Esophagus squamous epithelium (tissue), 5 donors: ENCODE results near the gene SMIM36. TPM values are rescaled to one million over a fixed set of nuclear protein-coding genes. Genes with fewer than 3 reads are reported as not detected.
"Not testable (repeated sequence)": the region's sequence is repeated elsewhere in the genome, so short reads cannot be mapped to it uniquely, and the experiment has no call there.

ENCODE experiments used
- DNase-seq: peaks from one replicate; lab custom pipeline; 2025; lab: John Stamatoyannopoulos, UW
- H3K27ac ChIP-seq, 4 donors: fragments of 200-600 bp; sonication (generic); one replicate each; pipeline ENCODE4 v1.5.1; 2016 to 2019; ENCODE audit warnings: mild to moderate bottlenecking in 1 of 4
- H3K27me3 ChIP-seq, 4 donors: fragments of 200-600 bp; sonication (generic); 1 replicate in 3 of 4; 2 replicates in 1 of 4; pipeline versions ENCODE4 v1.5.1 to v1.6.0; 2017 to 2021; ENCODE audit warnings: antibody characterized with exemption in 1 of 4
- H3K36me3 ChIP-seq, 3 donors: fragments of 200-600 bp; sonication (generic); one replicate each; pipeline ENCODE4 v1.5.1; 2016 to 2019
- H3K4me1 ChIP-seq, 3 donors: fragments of 200-600 bp; sonication (generic); one replicate each; pipeline ENCODE4 v1.5.1; 2017 to 2019
- H3K4me3 ChIP-seq, 4 donors: fragments of 200-600 bp; sonication (generic); 1 replicate in 3 of 4; 2 replicates in 1 of 4; pipeline ENCODE4 v1.5.1; 2016 to 2019; ENCODE audit warnings: mild to moderate bottlenecking in 2 of 4, moderate library complexity in 1 of 4
- H3K9me3 ChIP-seq, 3 donors: fragments of 200-600 bp; sonication (generic); one replicate each; pipeline ENCODE4 v1.5.1; 2016 to 2019
- CTCF ChIP-seq, 6 experiments: fragments of 450-650 bp in 4 of 6; fragments of 200-600 bp in 2 of 6; sonication (generic) in 2 of 6; IDR thresholded peaks; one replicate each; pipeline ENCODE4 v1.5.1; 2016 to 2019; ENCODE audit warnings: antibody characterized with exemption in 6 of 6, mild to moderate bottlenecking in 4 of 6, moderate library complexity in 4 of 6
- POLR2A ChIP-seq, 4 donors: fragments of 450-650 bp; IDR thresholded peaks; one replicate each; pipeline ENCODE4 v1.6.1; 2017; ENCODE audit warnings: antibody characterized with exemption in 4 of 4, mild to moderate bottlenecking in 4 of 4, moderate library complexity in 3 of 4
- WGBS, 2 donors: methylation state at CpG; one replicate each; pipeline ENCODE4 v1.1.5; 2018; 5-methylcytosine and 5-hydroxymethylcytosine counted together
- intact Hi-C: fragments of 100-400 bp; cut with DNase I; formaldehyde crosslinking; loops from one replicate; pipeline ENCODE4 v1.15.0; 2022
- total RNA-seq, 4 donors: library from RNA; depleted of rRNA; stranded (reverse); fragments of >200 nt; gene quantifications; one replicate each; pipeline ENCODE4 v1.1.0, GENCODE V29; 2016
- donor health status: DM: yes; HTN: yes; CAD: no.

Gene SMIM36
- total RNA-seq, 4 donors from 2014 or later = not detected

GRCh38 chr17:55430541-55431288 lies 80.5 kb downstream of the SMIM36 start:
- intact Hi-C loops = no loop called here
- no peak overlapping the region for H3K4me3 ChIP-seq
- no peaks in the 10 kb centered on the region for H3K9me3 ChIP-seq
- DNase-seq = no peak
- H3K27me3 ChIP-seq = no peaks in the 10 kb centered on the region
- 70 to 77% methylated on average over 4 of the region's 4 CpGs for WGBS, 2 donors
- no peaks in the 10 kb centered on the region for H3K36me3 ChIP-seq
- no peak for TF ChIP-seq CTCF (IDR thresholded peaks at IDR 0.05)
- TF ChIP-seq POLR2A (IDR thresholded peaks at IDR 0.05) = no peak
- H3K27ac ChIP-seq = no peak overlapping the region
- H3K4me1 ChIP-seq = peaks cover 6 to 19% (median 8%) of the 10 kb centered on the region in 3 donors

GRCh38 chr17:55427587-55427882 lies 83.7 kb downstream of the SMIM36 start:
- DNase-seq = no peak
- 89 to 93% methylated on average over 2 of the region's 2 CpGs for WGBS, 2 donors
- Histone ChIP-seq H3K36me3 (no peaks in the 10 kb centered on the region), H3K4me3 (no peak overlapping the region), H3K4me1 (peaks cover 0 to 2% (median 0%) of the 10 kb centered on the region in 3 donors), H3K27ac (peak overlapping the region in 3 of 4 donors; percentile 5 to 78 (median 67)), H3K9me3 (no peaks in the 10 kb centered on the region), H3K27me3 (no peaks in the 10 kb centered on the region)
- intact Hi-C loops = no loop called here
- TF ChIP-seq POLR2A (IDR thresholded peaks at IDR 0.05) (no peak), CTCF (IDR thresholded peaks at IDR 0.05) (no peak)

- Histone ChIP-seq H3K27ac (peak overlapping the region in 3 of 4 donors; percentile 5 to 78 (median 67)), H3K4me3 (no peak overlapping the region), H3K9me3 (no peaks in the 10 kb centered on the region), H3K4me1 (peaks cover 0 to 6% (median 4%) of the 10 kb centered on the region in 3 donors), H3K36me3 (no peaks in the 10 kb centered on the region), H3K27me3 (no peaks in the 10 kb centered on the region)
- WGBS, 2 donors = 29 to 45% methylated on average over 2 of the region's 2 CpGs
- intact Hi-C loops = no loop called here
- TF ChIP-seq POLR2A (IDR thresholded peaks at IDR 0.05) (no peak), CTCF (IDR thresholded peaks at IDR 0.05) (no peak)
- DNase-seq = no peak
Observed at GRCh38 chr17:55426851-55427586, 84.2 kb downstream of the SMIM36 start.

- 46 to 50% methylated on average over 4 of the region's 4 CpGs for WGBS, 2 donors
- intact Hi-C loops = no loop called here
- no peak for DNase-seq
- Histone ChIP-seq H3K36me3 (no peaks in the 10 kb centered on the region), H3K4me1 (peaks cover 0 to 21% (median 8%) of the 10 kb centered on the region in 3 donors), H3K27ac (no peak overlapping the region), H3K4me3 (no peak overlapping the region), H3K27me3 (no peaks in the 10 kb centered on the region), H3K9me3 (no peaks in the 10 kb centered on the region)
- TF ChIP-seq CTCF (IDR thresholded peaks at IDR 0.05) (no peak), POLR2A (IDR thresholded peaks at IDR 0.05) (no peak)
Observed at GRCh38 chr17:55424893-55425540, 86.2 kb downstream of the SMIM36 start.

- intact Hi-C loops = no loop called here
- no peaks in the 10 kb centered on the region for H3K9me3 ChIP-seq
- no peaks in the 10 kb centered on the region for H3K27me3 ChIP-seq
- peaks cover 0 to 25% (median 8%) of the 10 kb centered on the region in 3 donors for H3K4me1 ChIP-seq
- H3K27ac ChIP-seq = no peak overlapping the region
- no peak overlapping the region for H3K4me3 ChIP-seq
- DNase-seq = no peak
- H3K36me3 ChIP-seq = no peaks in the 10 kb centered on the region
- TF ChIP-seq POLR2A (IDR thresholded peaks at IDR 0.05) (no peak), CTCF (IDR thresholded peaks at IDR 0.05) (no peak)
- 75 to 82% methylated on average over 3 of the region's 3 CpGs for WGBS, 2 donors
Observed at GRCh38 chr17:55423535-55423934, 87.7 kb downstream of the SMIM36 start.

GRCh38 chr17:55422828-55423164 lies 88.5 kb downstream of the SMIM36 start:
- H3K4me1 ChIP-seq = peaks cover 0 to 25% (median 8%) of the 10 kb centered on the region in 3 donors
- H3K36me3 ChIP-seq, H3K9me3 ChIP-seq, H3K27me3 ChIP-seq, H3K4me3 ChIP-seq, DNase-seq, intact Hi-C loops, H3K27ac ChIP-seq: not testable (repeated sequence)
- 44 to 56% methylated on average over 3 of the region's 6 CpGs for WGBS, 2 donors
